ENCODE measurements around the gene MAX. TPM values are rescaled to one million over a fixed set of nuclear protein-coding genes. Genes with fewer than 3 reads are reported as not detected.

MAX gene
- total and polyA plus RNA-seq, 10 donors, result 58.7 to 162 (median 109) TPM

- Histone ChIP-seq H3K27ac (no peak overlapping the region), H3K4me3 (no peak overlapping the region), H3K27me3 (replicated peaks in 1 of 7) (no peaks in the 10 kb centered on the region), H3K9me3 (no peaks in the 10 kb centered on the region), H3K4me1 (no peaks in the 10 kb centered on the region), H3K36me3 (peaks cover 0 to 70% (median 24%) of the 10 kb centered on the region in 6 donors)
- no peak for TF ChIP-seq POLR2AphosphoS5 (IDR thresholded peaks at IDR 0.05)
- TF ChIP-seq, protein P1, sequence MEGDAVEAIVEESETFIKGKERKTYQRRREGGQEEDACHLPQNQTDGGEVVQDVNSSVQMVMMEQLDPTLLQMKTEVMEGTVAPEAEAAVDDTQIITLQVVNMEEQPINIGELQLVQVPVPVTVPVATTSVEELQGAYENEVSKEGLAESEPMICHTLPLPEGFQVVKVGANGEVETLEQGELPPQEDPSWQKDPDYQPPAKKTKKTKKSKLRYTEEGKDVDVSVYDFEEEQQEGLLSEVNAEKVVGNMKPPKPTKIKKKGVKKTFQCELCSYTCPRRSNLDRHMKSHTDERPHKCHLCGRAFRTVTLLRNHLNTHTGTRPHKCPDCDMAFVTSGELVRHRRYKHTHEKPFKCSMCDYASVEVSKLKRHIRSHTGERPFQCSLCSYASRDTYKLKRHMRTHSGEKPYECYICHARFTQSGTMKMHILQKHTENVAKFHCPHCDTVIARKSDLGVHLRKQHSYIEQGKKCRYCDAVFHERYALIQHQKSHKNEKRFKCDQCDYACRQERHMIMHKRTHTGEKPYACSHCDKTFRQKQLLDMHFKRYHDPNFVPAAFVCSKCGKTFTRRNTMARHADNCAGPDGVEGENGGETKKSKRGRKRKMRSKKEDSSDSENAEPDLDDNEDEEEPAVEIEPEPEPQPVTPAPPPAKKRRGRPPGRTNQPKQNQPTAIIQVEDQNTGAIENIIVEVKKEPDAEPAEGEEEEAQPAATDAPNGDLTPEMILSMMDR (IDR thresholded peaks at IDR 0.05 in 8 of 11, conservative IDR thresholded peaks at IDR 0.05 in 3 of 11), result no peak
- TF ChIP-seq POLR2A (IDR thresholded peaks at IDR 0.05), result no peak
- DNase-seq, result no peak
- WGBS, 5 donors, result 95 to 98% (median 96%) methylated on average over 11 of the region's 11 CpGs
- intact Hi-C loops (cut with DNase I; ENCODE audit: low total_unique reads), result no loop called here
Measured at GRCh38 chr14:65027127-65027799, 75.1 kb downstream of the MAX start.

DNA sequence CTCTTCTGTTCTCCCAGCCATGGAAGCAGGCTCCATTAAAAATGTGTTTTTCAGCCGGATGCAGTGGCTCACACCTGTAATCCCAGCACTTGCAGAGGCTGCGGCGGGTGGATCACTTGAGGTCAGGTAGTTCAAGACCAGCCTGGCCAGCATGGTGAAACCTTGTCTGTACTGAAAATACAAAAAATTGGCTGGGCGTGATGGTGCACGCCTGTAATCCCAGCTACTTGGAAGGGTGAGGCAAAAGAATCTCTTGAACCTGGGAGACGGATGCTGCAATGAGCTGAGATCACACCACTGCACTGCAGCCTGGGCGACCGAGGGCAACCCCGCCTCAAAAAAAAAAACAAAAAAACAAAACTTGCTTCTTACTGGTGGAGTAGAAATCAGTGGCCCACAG is 75.8 kb downstream of the MAX start:
- Histone ChIP-seq H3K27me3 (replicated peaks in 1 of 7) (no peaks in the 10 kb centered on the region), H3K27ac (no peak overlapping the region), H3K4me1 (no peaks in the 10 kb centered on the region), H3K36me3 (peaks cover 0 to 73% (median 23%) of the 10 kb centered on the region in 6 donors), H3K9me3 (no peaks in the 10 kb centered on the region), H3K4me3 (no peak overlapping the region)
- intact Hi-C loops (cut with DNase I; ENCODE audit: low total_unique reads), result no loop called here
- TF ChIP-seq POLR2AphosphoS5 (IDR thresholded peaks at IDR 0.05), result no peak
- TF ChIP-seq, protein P1 (IDR thresholded peaks at IDR 0.05 in 8 of 11, conservative IDR thresholded peaks at IDR 0.05 in 3 of 11), result no peak
- DNase-seq, result no peak
- 92 to 98% (median 96%) methylated on average over 9 of the region's 9 CpGs for WGBS, 5 donors

DNA sequence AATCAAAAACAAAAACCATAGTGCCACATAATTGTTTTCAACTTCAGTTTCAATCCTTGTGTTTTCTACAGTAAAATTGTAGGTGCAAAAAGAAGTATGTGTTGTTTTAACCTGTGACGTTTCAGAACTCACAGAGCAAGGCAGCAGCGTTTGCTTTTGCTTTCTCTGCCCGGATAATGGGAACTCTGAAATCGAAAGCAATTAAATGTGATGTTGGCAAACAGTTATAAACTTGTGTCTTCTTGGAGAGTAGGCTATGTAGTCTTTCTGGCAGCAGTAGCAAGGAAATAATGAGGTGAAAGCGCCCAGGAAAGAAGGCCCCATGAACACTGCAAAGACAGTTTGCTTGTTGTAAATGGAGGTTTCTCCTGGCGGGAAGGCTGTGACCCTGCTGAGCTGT is 76.5 kb downstream of the MAX start:
- no peak for DNase-seq
- no peak overlapping the region for H3K4me3 ChIP-seq
- no peak for TF ChIP-seq POLR2AphosphoS5 (IDR thresholded peaks at IDR 0.05)
- no peak for TF ChIP-seq POLR2A (IDR thresholded peaks at IDR 0.05)
- TF ChIP-seq, protein P1 (IDR thresholded peaks at IDR 0.05 in 8 of 11, conservative IDR thresholded peaks at IDR 0.05 in 3 of 11), result no peak
- 82 to 92% (median 84%) methylated on average over 6 of the region's 6 CpGs for WGBS, 5 donors
- no peaks in the 10 kb centered on the region for H3K27me3 ChIP-seq (replicated peaks in 1 of 7)
- H3K9me3 ChIP-seq, result no peaks in the 10 kb centered on the region
- intact Hi-C loops (cut with DNase I; ENCODE audit: low total_unique reads), result no loop called here
- peak overlapping the region in 2 of 8 donors; percentile 9 to 50 for H3K27ac ChIP-seq
- no peaks in the 10 kb centered on the region for H3K4me1 ChIP-seq
- H3K36me3 ChIP-seq, result peaks cover 0 to 71% (median 23%) of the 10 kb centered on the region in 6 donors

Small RNA genes within 50 kb of the gene (microRNA-seq; reads per million reads assigned to microRNA genes)
- gene MIR4706, result 0.35 to 0.57 (median 0.36) reads per million in 3 donors

Small RNA genes within 50 kb of the gene (small RNA-seq; reads per million reads assigned to genes)
- gene MIR4706 (0 reads per million in 4 donors), gene RNU2-14P (0.17 to 0.75 (median 0.40) reads per million in 4 donors)

Other genes starting within 250 kb of the MAX start
- gene SPTB, start 222.6 kb downstream of the MAX start, total RNA-seq, result 10 to 100 TPM in 1 of 7 donors, 1 to 10 TPM in 5, under 1 TPM in 1; 0.94 to 20.9 (median 4.6) TPM
- 1 to 10 TPM in 1 of 3 donors, under 1 TPM in 2; 0.06 to 1.6 (median 0.17) TPM for gene SPTB, start 222.6 kb downstream of the MAX start, polyA plus RNA-seq
- 100 to 1,000 TPM in 3 of 7 donors, 10 to 100 TPM in 4; 59.2 to 135 (median 81.3) TPM for gene CHURC1, start 188.1 kb downstream of the MAX start, total RNA-seq
- gene CHURC1, start 188.1 kb downstream of the MAX start, polyA plus RNA-seq, result 10 to 100 TPM; 34.0 to 41.3 (median 40.7) TPM
- not detected for gene GPX2, start 159.8 kb downstream of the MAX start, total RNA-seq
- gene GPX2, start 159.8 kb downstream of the MAX start, polyA plus RNA-seq, result under 1 TPM in 1 of 3 donors, not detected in 2; 0.26 TPM
- gene RAB15, start 130.2 kb downstream of the MAX start, total RNA-seq, result 1 to 10 TPM; 1.3 to 7.0 (median 2.9) TPM
- gene RAB15, start 130.2 kb downstream of the MAX start, polyA plus RNA-seq, result 1 to 10 TPM; 1.2 to 1.8 (median 1.5) TPM
- 10 to 100 TPM in 5 of 7 donors, 1 to 10 TPM in 2; 9.5 to 17.0 (median 11.9) TPM for gene FNTB, start 115.6 kb downstream of the MAX start, total RNA-seq
- gene FNTB, start 115.6 kb downstream of the MAX start, polyA plus RNA-seq, result 1 to 10 TPM; 4.7 to 4.9 (median 4.9) TPM